Naive thymus-derived CD4-positive, alpha-beta T cell (primary cell): ENCODE measurements around the gene XCL2. TPM values are rescaled to one million over a fixed set of nuclear protein-coding genes. Genes with fewer than 3 reads are reported as not detected.
"Not testable (repeated sequence)": the region's sequence is repeated elsewhere in the genome, so short reads cannot be mapped to it uniquely, and the experiment has no call there.

Experiments
- ATAC-seq: fragments of 150-1000 bp; cut with Tn5 transposase; 2 replicates; pipeline ENCODE4 v1.10.0; 2021; ENCODE audit warnings: mild to moderate bottlenecking, moderate library complexity
- CTCF ChIA-PET: fragments of 350-600 bp; sonication (Branson Sonifier 250); formaldehyde crosslinking; loops from one replicate; lab custom pipeline; 2021; ENCODE audit warnings: antibody characterized with exemption; lab: Charles Lee
- POLR2A ChIA-PET: fragments of 350-600 bp; sonication (Branson Sonifier 250); formaldehyde crosslinking; loops from one replicate; lab custom pipeline; 2021; ENCODE audit warnings: antibody characterized with exemption, inconsistent platforms; lab: Charles Lee
- DNase-seq, 9 donors: peaks; one replicate each; pipeline versions ENCODE4 v3.0.0 to v3.0.0-alpha.2; 2020 to 2022; ENCODE audit warnings: mixed read lengths in 1 of 9
- H3K27ac ChIP-seq: one replicate; pipeline ENCODE4 v1.7.0; 2013; ENCODE audit warnings: mild to moderate bottlenecking, low read depth, low read length, moderate library complexity
- H3K27me3 ChIP-seq, 2 donors: one replicate each; pipeline ENCODE4 v1.7.0; 2013; ENCODE audit warnings: low read length in 2 of 2, mild to moderate bottlenecking in 2 of 2, moderate library complexity in 2 of 2; ENCODE audit not compliant: control insufficient read depth in 2 of 2, insufficient read depth in 2 of 2
- H3K36me3 ChIP-seq, 3 experiments: 1 replicate in 2 of 3; 2 replicates in 1 of 3; pipeline ENCODE4 v1.7.0; 2013; ENCODE audit warnings: low read length in 3 of 3, mild to moderate bottlenecking in 3 of 3, moderate library complexity in 1 of 3; ENCODE audit not compliant: insufficient read depth in 3 of 3, control insufficient read depth in 2 of 3
- H3K4me1 ChIP-seq, 2 donors: one replicate each; pipeline ENCODE4 v1.7.0; 2013; ENCODE audit warnings: low read length in 2 of 2, mild to moderate bottlenecking in 2 of 2, moderate library complexity in 1 of 2; ENCODE audit not compliant: control insufficient read depth in 2 of 2, insufficient read depth in 2 of 2
- H3K4me3 ChIP-seq: 2 replicates; pipeline ENCODE4 v1.7.0; 2013; ENCODE audit warnings: mild to moderate bottlenecking, low read length
- H3K9me3 ChIP-seq, 3 experiments: 1 replicate in 2 of 3; 2 replicates in 1 of 3; pipeline ENCODE4 v1.7.0; 2013; ENCODE audit warnings: low read length in 3 of 3; ENCODE audit not compliant: control insufficient read depth in 2 of 3
- H3K27ac Mint-ChIP-seq, 9 donors: one replicate each; pipeline ENCODE4 v1.8.0; 2020 to 2022; ENCODE audit warnings: mixed read lengths in 9 of 9, mild to moderate bottlenecking in 8 of 9, moderate library complexity in 5 of 9, inconsistent platforms in 2 of 9
- H3K27me3 Mint-ChIP-seq, 5 donors: one replicate each; pipeline ENCODE4 v1.8.0; 2021 to 2022; ENCODE audit warnings: mixed read lengths in 5 of 5, mild to moderate bottlenecking in 1 of 5
- H3K36me3 Mint-ChIP-seq, 5 donors: one replicate each; pipeline ENCODE4 v1.8.0; 2020 to 2022; ENCODE audit warnings: mixed read lengths in 5 of 5, mild to moderate bottlenecking in 3 of 5, inconsistent platforms in 1 of 5
- H3K4me1 Mint-ChIP-seq, 7 donors: one replicate each; pipeline ENCODE4 v1.8.0; 2020 to 2022; ENCODE audit warnings: mixed read lengths in 7 of 7, mild to moderate bottlenecking in 3 of 7, inconsistent platforms in 1 of 7
- H3K4me3 Mint-ChIP-seq, 10 donors: one replicate each; pipeline ENCODE4 v1.8.0; 2020 to 2022; ENCODE audit warnings: mild to moderate bottlenecking in 10 of 10, mixed read lengths in 10 of 10, moderate library complexity in 6 of 10, inconsistent platforms in 2 of 10
- H3K9me3 Mint-ChIP-seq, 11 donors: one replicate each; pipeline ENCODE4 v1.8.0; 2020 to 2022; ENCODE audit warnings: mixed read lengths in 11 of 11, mild to moderate bottlenecking in 4 of 11, inconsistent platforms in 1 of 11, moderate library complexity in 1 of 11
- intact Hi-C, 2 donors: fragments of 100-400 bp; cut with micrococcal nuclease; formaldehyde crosslinking; loops; one replicate each; pipeline ENCODE4 v1.15.1; 2023
- polyA plus RNA-seq, 2 donors: library from polyadenylated mRNA; unstranded; fragments of 300-500 nt; fragmentation: Illumina TruSeq; gene quantifications; one replicate each; pipeline ENCODE4 v1.2.3, GENCODE V29; 2021
- total RNA-seq, 6 experiments: library from RNA in 5 of 6; stranded (reverse) in 5 of 6; gene quantifications; 1 replicate in 5 of 6; 2 replicates in 1 of 6; pipeline ENCODE4 v1.2.3 and lab custom pipeline; 2021 to 2026

Gene XCL2
- total and polyA plus RNA-seq, 7 experiments from 2014 or later: 0.61 to 7.0 (median 2.9) TPM; not detected in 3

GRCh38 chr1:168583571-168583970 lies 39.8 kb upstream of the XCL2 start:
- Mint-ChIP-seq H3K27me3 (peaks cover 0 to 3% (median 0%) of the 10 kb centered on the region in 5 donors), H3K4me3 (no peak overlapping the region), H3K27ac (no peak overlapping the region), H3K36me3 (peaks cover 0 to 8% (median 0%) of the 10 kb centered on the region in 5 donors), H3K9me3 (peaks cover 0 to 14% (median 0%) of the 10 kb centered on the region in 11 donors), H3K4me1 (no peaks in the 10 kb centered on the region)
- no peak for ATAC-seq
- H3K4me3 ChIP-seq: no peak overlapping the region
- no peaks in the 10 kb centered on the region for H3K9me3 ChIP-seq
- ChIA-PET POLR2A (no interaction called here), CTCF (no interaction called here)
- no peak overlapping the region for H3K27ac ChIP-seq
- DNase-seq: no peak
- H3K4me1 ChIP-seq: no peaks in the 10 kb centered on the region
- intact Hi-C loops: no loop called here
- H3K27me3 ChIP-seq: no peaks in the 10 kb centered on the region
- H3K36me3 ChIP-seq: no peaks in the 10 kb centered on the region

DNA sequence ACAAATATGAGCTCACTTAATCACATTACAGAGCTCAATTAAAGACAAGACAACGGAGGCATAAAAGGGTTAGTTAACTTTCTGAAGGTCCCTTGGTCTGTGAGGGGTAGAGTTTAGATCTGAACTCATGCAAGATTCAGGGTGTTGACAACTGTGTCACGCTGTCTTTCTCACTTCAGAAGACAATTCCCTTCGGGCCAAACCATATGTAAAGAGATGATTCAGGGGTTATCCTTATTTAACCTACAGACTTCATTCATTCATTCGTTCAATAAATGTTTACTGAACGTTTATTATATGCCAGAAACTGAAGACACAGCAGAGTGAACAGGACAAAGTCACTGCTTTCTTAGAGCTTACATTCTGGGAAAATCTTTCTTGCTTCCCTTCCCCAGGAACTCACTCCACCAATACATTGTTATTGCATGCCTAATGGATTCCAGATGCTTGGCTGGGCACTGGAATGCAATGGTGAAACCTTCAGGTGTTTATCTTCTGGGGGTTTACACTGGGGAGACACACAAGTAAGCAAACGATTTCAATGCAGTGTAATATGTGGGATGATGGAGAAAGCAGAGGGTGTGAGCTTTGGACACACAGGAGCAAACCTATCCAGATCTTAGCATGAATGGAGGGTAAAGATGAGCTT lies 39.0 kb upstream of the XCL2 start:
- no peak for DNase-seq
- Histone ChIP-seq H3K9me3 (no peaks in the 10 kb centered on the region), H3K4me1 (no peaks in the 10 kb centered on the region), H3K36me3 (no peaks in the 10 kb centered on the region), H3K27ac (no peak overlapping the region), H3K27me3 (no peaks in the 10 kb centered on the region), H3K4me3 (no peak overlapping the region)
- H3K9me3 Mint-ChIP-seq: peaks cover 0 to 12% (median 0%) of the 10 kb centered on the region in 11 donors
- CTCF ChIA-PET: no interaction called here
- H3K4me3 Mint-ChIP-seq: no peak overlapping the region
- intact Hi-C loops: no loop called here
- POLR2A ChIA-PET: no interaction called here
- H3K36me3 Mint-ChIP-seq: peaks cover 0 to 4% (median 0%) of the 10 kb centered on the region in 5 donors
- no peak for ATAC-seq
- H3K27me3 Mint-ChIP-seq: peaks cover 0 to 3% (median 0%) of the 10 kb centered on the region in 5 donors
- H3K4me1 Mint-ChIP-seq: peaks cover 0 to 2% (median 0%) of the 10 kb centered on the region in 7 donors
- no peak overlapping the region for H3K27ac Mint-ChIP-seq

DNA sequence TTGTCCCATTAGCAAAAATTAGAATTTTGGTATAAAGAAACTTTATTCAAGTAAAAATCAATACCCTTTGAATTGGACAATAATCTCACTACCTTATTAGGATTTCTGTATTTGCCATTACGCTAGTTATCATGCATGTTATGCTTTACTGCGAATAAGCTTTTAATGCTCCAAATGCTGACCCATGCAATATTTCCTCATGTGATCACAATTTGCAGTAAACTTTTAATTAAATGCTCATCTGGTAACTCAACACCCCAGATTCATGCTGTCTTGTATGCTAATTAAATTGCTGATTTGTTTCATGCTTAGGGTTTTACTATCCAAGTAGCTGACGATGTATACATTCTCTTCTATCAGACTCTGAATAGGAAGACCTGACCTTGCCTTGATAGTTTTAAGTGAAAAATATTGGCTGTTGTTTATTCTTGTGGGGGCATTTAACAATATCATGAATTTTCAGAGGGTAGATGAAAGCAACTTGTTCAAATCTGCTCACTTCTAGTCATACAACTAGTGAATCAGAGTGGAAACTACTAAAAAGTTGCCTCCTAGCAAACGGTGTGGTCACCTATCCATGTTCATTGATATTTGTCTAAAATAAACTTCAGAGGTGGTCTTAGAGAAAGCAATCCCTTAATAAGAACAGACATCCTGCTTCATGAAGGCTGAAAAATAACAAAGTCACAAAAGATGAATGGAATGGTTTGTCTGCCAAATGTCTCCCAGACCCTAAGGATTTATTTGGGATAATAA lies 38.2 kb upstream of the XCL2 start:
- Histone ChIP-seq H3K9me3 (no peaks in the 10 kb centered on the region), H3K36me3 (no peaks in the 10 kb centered on the region), H3K27me3 (no peaks in the 10 kb centered on the region), H3K27ac (no peak overlapping the region), H3K4me3 (no peak overlapping the region), H3K4me1 (no peaks in the 10 kb centered on the region)
- no peak for ATAC-seq
- Mint-ChIP-seq H3K27me3 (peaks cover 0 to 6% (median 0%) of the 10 kb centered on the region in 5 donors), H3K4me3 (no peak overlapping the region), H3K4me1 (peaks cover 0 to 7% (median 0%) of the 10 kb centered on the region in 7 donors), H3K9me3 (peaks cover 0 to 7% (median 0%) of the 10 kb centered on the region in 11 donors), H3K36me3 (peaks cover 0 to 2% (median 0%) of the 10 kb centered on the region in 5 donors), H3K27ac (no peak overlapping the region)
- DNase-seq: no peak
- intact Hi-C loops: no loop called here
- ChIA-PET CTCF (interaction anchor here (0.5 kb wide), 1 partner anchor 666 kb away, joined by 3 read pairs; no protein-coding TSS in a partner anchor), POLR2A (no interaction called here)

DNA sequence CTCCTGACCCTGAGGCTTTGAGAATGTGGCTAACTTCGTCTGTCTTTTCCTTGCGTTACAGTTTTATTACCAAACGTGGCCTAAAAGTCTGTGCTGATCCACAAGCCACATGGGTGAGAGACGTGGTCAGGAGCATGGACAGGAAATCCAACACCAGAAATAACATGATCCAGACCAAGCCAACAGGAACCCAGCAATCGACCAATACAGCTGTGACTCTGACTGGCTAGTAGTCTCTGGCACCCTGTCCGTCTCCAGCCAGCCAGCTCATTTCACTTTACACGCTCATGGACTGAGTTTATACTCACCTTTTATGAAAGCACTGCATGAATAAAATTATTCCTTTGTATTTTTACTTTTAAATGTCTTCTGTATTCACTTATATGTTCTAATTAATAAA lies 37.2 kb upstream of the XCL2 start:
- intact Hi-C loops, CTCF ChIA-PET, H3K27me3 ChIP-seq, H3K4me1 ChIP-seq, H3K9me3 Mint-ChIP-seq, H3K36me3 ChIP-seq, H3K4me3 ChIP-seq, H3K9me3 ChIP-seq, ATAC-seq, H3K27ac Mint-ChIP-seq, H3K27me3 Mint-ChIP-seq, POLR2A ChIA-PET, H3K4me3 Mint-ChIP-seq, H3K27ac ChIP-seq, H3K36me3 Mint-ChIP-seq, DNase-seq: not testable (repeated sequence)
- H3K4me1 Mint-ChIP-seq: peaks cover 0 to 10% (median 0%) of the 10 kb centered on the region in 7 donors

DNA sequence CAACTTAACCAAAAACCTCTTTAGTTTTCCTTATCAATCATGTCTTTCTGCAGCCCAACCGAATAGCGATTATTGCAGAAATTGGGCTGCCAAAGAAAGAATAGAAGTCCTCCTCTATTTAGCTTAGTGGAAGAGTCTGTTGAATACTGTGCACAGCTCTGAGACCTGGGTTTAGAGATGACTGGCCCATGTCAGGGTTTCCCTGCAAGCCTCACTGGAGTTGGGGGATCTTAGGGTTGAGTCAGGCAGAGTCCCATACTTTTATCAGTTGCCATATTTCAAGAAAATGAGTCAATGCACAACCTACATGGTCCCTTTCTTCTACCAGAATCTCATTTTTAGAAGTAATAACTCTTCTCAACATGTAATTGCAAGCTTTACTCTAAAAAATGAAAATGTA lies 36.5 kb upstream of the XCL2 start:
- H3K27ac Mint-ChIP-seq, H3K4me1 ChIP-seq, DNase-seq, POLR2A ChIA-PET, H3K4me3 Mint-ChIP-seq, intact Hi-C loops, H3K36me3 ChIP-seq, H3K36me3 Mint-ChIP-seq, H3K9me3 ChIP-seq, H3K27ac ChIP-seq, H3K4me3 ChIP-seq, H3K27me3 Mint-ChIP-seq, ATAC-seq, H3K9me3 Mint-ChIP-seq, H3K27me3 ChIP-seq: not testable (repeated sequence)
- CTCF ChIA-PET: interaction anchor here (0.6 kb wide), 1 partner anchor 23 kb away, joined by 3 read pairs; no protein-coding TSS in a partner anchor
- H3K4me1 Mint-ChIP-seq: peaks cover 0 to 10% (median 0%) of the 10 kb centered on the region in 7 donors

DNA sequence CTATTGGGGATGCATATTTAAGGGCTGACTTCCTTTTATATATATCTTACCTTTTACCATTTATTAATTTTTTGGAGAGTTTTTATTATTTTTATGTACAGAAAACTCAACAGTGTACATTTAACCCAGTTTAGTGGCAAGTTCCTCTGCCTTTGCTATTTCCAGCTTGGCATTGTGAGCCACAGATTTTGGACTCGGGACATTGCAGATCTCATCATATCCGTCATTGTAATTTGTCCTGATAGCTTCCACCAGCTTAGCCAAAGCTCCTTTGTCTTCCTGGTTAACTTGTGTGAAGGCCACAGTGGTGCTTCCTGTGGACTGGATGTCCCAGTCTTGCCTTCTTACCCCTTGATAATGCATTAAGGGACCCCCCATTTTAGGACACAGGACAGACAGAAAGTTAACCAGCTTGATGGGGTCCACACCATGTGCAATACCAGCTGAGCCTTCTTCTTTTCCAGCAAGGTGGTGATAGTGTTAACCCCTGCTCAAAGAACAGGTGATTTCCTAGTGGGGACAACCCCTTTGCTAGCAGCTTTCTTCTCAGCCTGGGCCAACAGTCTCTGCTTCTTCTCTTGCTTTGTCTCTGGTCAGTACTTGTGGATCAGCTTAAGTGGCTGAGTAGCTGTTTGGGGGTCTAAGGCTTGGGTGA lies 34.9 kb upstream of the XCL2 start:
- CTCF ChIA-PET: interaction anchor here (1.5 to 1.9 kb wide), 2 partner anchors 139 to 236 kb away, joined by 9 read pairs; no protein-coding TSS in a partner anchor
- POLR2A ChIA-PET, ATAC-seq: not testable (repeated sequence)

More for the DNA sequence above, 34.9 kb upstream of the XCL2 start:
- H3K27me3 Mint-ChIP-seq, H3K27ac Mint-ChIP-seq, H3K36me3 Mint-ChIP-seq, H3K9me3 ChIP-seq, H3K4me3 ChIP-seq, DNase-seq, H3K27ac ChIP-seq, H3K36me3 ChIP-seq, H3K27me3 ChIP-seq, H3K9me3 Mint-ChIP-seq, intact Hi-C loops, H3K4me1 ChIP-seq: not testable (repeated sequence)
- Mint-ChIP-seq H3K4me1 (peaks cover 3 to 20% (median 7%) of the 10 kb centered on the region in 7 donors), H3K4me3 (peak overlapping the region in 1 of 10 donors; percentile 50)
